Nephron progenitor cell (in vitro differentiated cells): ENCODE measurements around the gene C10orf62.

Experiments
- DNase-seq: peaks from one replicate; pipeline ENCODE4 v3.0.0; 2021
- H3K27ac Mint-ChIP-seq: 2 replicates; pipeline ENCODE4 v1.8.0; 2021; ENCODE audit warnings: mild to moderate bottlenecking, moderate library complexity, mixed read lengths
- H3K27me3 Mint-ChIP-seq: 2 replicates; pipeline ENCODE4 v1.8.0; 2021; ENCODE audit warnings: mild to moderate bottlenecking, low read depth, mixed read lengths; ENCODE audit not compliant: poor library complexity
- H3K36me3 Mint-ChIP-seq: 2 replicates; pipeline ENCODE4 v1.8.0; 2021; ENCODE audit warnings: low read depth, mixed read lengths
- H3K4me1 Mint-ChIP-seq: 2 replicates; pipeline ENCODE4 v1.8.0; 2021; ENCODE audit warnings: mixed read lengths
- H3K4me3 Mint-ChIP-seq: 2 replicates; pipeline ENCODE4 v1.8.0; 2021; ENCODE audit warnings: mild to moderate bottlenecking, moderate library complexity, mixed read lengths
- H3K9me3 Mint-ChIP-seq: 2 replicates; pipeline ENCODE4 v1.8.0; 2021; ENCODE audit warnings: mild to moderate bottlenecking, moderate library complexity, mixed read lengths
- TF ChIP-seq, protein P1 (sequence below): fragments of 200-600 bp; sonication (generic); IDR thresholded peaks from 2 replicates; pipeline ENCODE4 v1.5.0; 2021; ENCODE audit warnings: antibody characterized with exemption

The C10orf62 gene

GRCh38 chr10:97547271-97547600 is 42.3 kb upstream of the C10orf62 start:
- Mint-ChIP-seq H3K27me3 (peaks cover 5% of the 10 kb centered on the region), H3K9me3 (no peaks in the 10 kb centered on the region), H3K27ac (peak overlapping the region; percentile 93), H3K4me1 (peaks cover 91% of the 10 kb centered on the region), H3K4me3 (no peak overlapping the region), H3K36me3 (no peaks in the 10 kb centered on the region)
- no peak for DNase-seq
- TF ChIP-seq, protein P1, sequence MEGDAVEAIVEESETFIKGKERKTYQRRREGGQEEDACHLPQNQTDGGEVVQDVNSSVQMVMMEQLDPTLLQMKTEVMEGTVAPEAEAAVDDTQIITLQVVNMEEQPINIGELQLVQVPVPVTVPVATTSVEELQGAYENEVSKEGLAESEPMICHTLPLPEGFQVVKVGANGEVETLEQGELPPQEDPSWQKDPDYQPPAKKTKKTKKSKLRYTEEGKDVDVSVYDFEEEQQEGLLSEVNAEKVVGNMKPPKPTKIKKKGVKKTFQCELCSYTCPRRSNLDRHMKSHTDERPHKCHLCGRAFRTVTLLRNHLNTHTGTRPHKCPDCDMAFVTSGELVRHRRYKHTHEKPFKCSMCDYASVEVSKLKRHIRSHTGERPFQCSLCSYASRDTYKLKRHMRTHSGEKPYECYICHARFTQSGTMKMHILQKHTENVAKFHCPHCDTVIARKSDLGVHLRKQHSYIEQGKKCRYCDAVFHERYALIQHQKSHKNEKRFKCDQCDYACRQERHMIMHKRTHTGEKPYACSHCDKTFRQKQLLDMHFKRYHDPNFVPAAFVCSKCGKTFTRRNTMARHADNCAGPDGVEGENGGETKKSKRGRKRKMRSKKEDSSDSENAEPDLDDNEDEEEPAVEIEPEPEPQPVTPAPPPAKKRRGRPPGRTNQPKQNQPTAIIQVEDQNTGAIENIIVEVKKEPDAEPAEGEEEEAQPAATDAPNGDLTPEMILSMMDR = no peak

DNA sequence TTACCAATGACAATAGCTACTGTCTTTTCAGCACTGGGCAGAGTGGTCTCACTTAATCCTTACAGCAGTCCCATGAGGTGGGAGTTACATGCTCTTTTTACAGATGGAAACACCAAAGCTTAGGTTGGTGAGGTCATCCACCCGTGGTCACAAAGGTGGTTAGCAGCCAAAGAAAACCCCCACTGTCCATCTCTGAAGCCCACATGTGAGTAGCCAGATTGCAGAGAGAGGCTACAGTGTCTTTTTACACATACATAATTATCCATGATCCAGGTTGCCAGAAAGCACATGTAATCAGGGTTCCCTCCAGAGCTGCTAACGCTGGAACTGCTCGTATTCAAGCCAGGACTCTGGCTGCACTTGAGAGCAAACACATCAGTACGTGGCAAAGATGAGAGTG is 41.6 kb upstream of the C10orf62 start:
- H3K4me1 Mint-ChIP-seq = peaks cover 84% of the 10 kb centered on the region
- TF ChIP-seq, protein P1 = no peak

DNA sequence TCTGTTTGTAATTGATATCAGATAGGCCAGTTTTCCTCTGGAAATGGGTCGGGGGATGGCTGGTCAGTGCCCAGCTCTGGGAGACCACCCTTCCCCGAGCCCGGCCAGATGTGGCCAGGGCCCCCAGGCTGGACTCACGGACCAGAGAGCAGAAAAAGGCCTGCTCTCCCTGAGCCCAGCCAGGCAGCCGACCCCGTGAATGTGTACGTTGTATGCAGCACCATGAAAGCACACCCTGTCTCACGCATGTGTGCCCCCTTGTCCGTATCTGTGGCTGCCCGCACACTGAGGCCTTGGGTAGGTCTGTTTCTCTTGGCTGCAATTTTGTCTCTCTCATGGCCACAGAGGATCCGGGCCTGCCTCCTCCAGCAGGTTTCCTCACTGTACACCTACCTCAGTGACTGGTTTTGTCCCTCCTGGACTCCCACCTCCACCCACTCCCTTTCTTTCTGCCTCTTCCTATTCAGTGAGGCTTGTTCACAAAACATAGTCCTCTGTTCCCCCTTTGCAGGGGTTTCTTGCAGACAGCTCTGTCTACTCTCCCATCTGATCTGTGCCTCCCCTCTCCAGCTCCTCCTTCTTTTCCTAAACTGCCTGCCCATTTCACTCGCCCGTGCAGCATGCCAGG is 40.6 kb upstream of the C10orf62 start:
- TF ChIP-seq, protein P1 = no peak
- H3K27me3 Mint-ChIP-seq = peaks cover 9% of the 10 kb centered on the region
- H3K36me3 Mint-ChIP-seq = no peaks in the 10 kb centered on the region
- H3K4me1 Mint-ChIP-seq = peaks cover 82% of the 10 kb centered on the region
- no peak for DNase-seq
- H3K27ac Mint-ChIP-seq = peak overlapping the region; percentile 63
- H3K9me3 Mint-ChIP-seq = no peaks in the 10 kb centered on the region
- peak overlapping the region; percentile 23 for H3K4me3 Mint-ChIP-seq

More for the DNA sequence above, 41.6 kb upstream of the C10orf62 start:
- Mint-ChIP-seq H3K27ac (peak overlapping the region; percentile 91), H3K9me3 (no peaks in the 10 kb centered on the region), H3K4me3 (no peak overlapping the region), H3K36me3 (no peaks in the 10 kb centered on the region), H3K27me3 (peaks cover 5% of the 10 kb centered on the region)
- no peak for DNase-seq

DNA sequence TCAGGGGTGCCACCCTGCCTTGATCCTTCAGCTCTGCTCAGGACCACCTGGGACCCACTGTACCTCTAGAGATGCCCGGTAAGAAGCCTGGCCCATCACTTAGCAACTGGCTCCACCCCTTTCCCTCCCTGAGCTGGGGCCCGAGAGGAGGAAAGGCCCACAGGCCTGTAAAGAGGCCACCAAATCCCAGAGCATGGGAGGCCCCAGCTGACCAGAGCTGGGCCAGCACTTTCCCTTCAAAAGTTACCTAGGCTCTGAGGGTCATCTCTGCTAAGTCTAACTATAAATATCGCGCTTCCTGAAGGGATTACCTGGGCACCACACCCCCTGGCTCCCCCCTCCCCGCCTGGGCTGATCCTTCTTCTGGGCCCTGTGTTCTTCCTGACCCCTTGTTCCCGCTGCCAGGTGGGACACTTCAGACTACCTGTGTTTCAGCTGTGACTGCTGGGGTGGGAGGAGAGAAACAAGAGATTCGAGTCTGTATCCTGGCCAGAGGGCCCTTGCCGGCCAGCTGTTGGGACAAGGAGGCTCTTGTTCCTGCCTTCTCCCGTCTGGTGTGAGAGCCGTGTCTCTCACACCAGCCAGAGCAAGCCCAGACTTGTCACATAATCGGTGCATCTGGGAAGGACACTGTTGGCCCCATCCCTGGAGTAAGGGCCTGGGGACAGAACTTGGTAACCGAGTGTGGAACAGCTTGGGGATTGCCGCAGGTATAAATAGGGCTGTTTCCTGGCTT is 39.8 kb upstream of the C10orf62 start:
- peaks cover 10% of the 10 kb centered on the region for H3K27me3 Mint-ChIP-seq
- H3K27ac Mint-ChIP-seq = peak overlapping the region; percentile 63
- TF ChIP-seq, protein P1 = no peak
- peaks cover 74% of the 10 kb centered on the region for H3K4me1 Mint-ChIP-seq
- no peaks in the 10 kb centered on the region for H3K36me3 Mint-ChIP-seq
- peak overlapping the region; percentile 52 for H3K4me3 Mint-ChIP-seq
- peak; percentile 45 for DNase-seq
- H3K9me3 Mint-ChIP-seq = peaks cover 1% of the 10 kb centered on the region

DNA sequence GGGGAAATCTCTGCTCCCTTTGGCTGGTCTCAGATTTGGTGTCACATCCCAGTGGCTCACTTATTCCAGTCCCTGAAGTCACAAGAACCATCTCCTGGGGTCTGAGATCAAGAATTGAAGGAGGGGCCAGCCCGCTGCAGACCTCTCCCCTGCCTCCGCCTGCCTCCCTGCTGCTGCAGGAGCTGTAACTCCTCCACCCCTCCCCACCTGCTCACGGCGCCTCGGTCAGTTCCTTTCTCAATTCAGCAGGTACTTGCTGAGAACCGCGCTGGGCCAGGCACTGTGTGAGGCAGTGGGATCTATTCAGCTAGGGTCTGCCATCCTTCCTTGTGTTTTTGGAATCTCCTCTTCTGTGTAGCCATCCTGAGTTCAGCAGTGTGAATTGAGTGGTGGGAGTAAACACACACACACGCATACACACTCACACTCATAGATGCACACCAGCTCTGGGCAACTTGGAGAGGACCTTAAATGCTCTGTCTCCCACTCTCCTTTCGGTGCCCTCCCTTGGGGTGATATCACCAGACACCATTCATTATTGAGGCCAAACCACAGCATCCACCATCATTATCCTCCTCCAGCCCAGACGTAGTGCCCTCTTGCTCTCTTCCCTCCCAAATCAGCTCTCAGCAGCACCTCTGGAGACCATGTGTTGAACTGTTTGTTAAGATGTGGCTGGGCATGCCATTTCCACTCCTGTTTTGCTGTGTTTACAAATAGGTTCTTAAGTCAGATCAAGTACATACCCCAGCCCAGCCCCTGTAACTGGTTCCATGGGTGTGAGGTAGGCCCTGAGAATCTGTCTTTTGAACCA is 39.0 kb upstream of the C10orf62 start:
- Mint-ChIP-seq H3K36me3 (no peaks in the 10 kb centered on the region), H3K4me1 (peaks cover 66% of the 10 kb centered on the region), H3K27ac (peak overlapping the region; percentile 63), H3K9me3 (peaks cover 9% of the 10 kb centered on the region), H3K27me3 (peaks cover 8% of the 10 kb centered on the region), H3K4me3 (peak overlapping the region; percentile 57)
- TF ChIP-seq, protein P1 = no peak
- no peak for DNase-seq
